GM21529 (cell line): ENCODE data around the gene C1QTNF7.
A peak's percentile ranks its signal among the peaks of the same experiment; 100 is the strongest.

ENCODE experiments used
- ATAC-seq: cut with Tn5 transposase; IDR thresholded peaks from one replicate; pipeline ENCODE4 v1.9.1; 2021; ENCODE audit not compliant: unreplicated experiment

C1QTNF7 gene

GRCh38 chr4:15427701-15428100, at the start of gene C1QTNF7:
Gene C1QTNF7 (plus strand): TSS chr4:15428033. CDS start chr4:15435744, 7,711 bp downstream.
- ATAC-seq = no peak

GRCh38 chr4:15378062-15378461, 49.8 kb upstream of the C1QTNF7 start:
- ATAC-seq = no peak

GRCh38 chr4:15378493-15378892, 49.3 kb upstream of the C1QTNF7 start:
- no peak for ATAC-seq

- ATAC-seq = no peak
Measured at GRCh38 chr4:15381806-15382338, 46.0 kb upstream of the C1QTNF7 start.

- ATAC-seq = no peak
Measured at GRCh38 chr4:15382669-15383273, 45.1 kb upstream of the C1QTNF7 start.

GRCh38 chr4:15385515-15385914, 42.3 kb upstream of the C1QTNF7 start:
- no peak for ATAC-seq

- no peak for ATAC-seq
Measured at GRCh38 chr4:15385928-15386327, 41.9 kb upstream of the C1QTNF7 start.

- ATAC-seq = no peak
Measured at GRCh38 chr4:15390494-15390893, 37.3 kb upstream of the C1QTNF7 start.

GRCh38 chr4:15392053-15392805, 35.6 kb upstream of the C1QTNF7 start:
- no peak for ATAC-seq

GRCh38 chr4:15395311-15395710, 32.5 kb upstream of the C1QTNF7 start:
- ATAC-seq = no peak

- ATAC-seq = peak; percentile 83
Measured at GRCh38 chr4:15396157-15396800, 31.6 kb upstream of the C1QTNF7 start.

GRCh38 chr4:15398001-15398400, 29.8 kb upstream of the C1QTNF7 start:
- no peak for ATAC-seq

- ATAC-seq = no peak
Measured at GRCh38 chr4:15398732-15399131, 29.1 kb upstream of the C1QTNF7 start.

GRCh38 chr4:15400226-15400625, 27.6 kb upstream of the C1QTNF7 start:
- ATAC-seq = no peak

GRCh38 chr4:15400981-15401671, 26.7 kb upstream of the C1QTNF7 start:
- peak; percentile 52 for ATAC-seq

GRCh38 chr4:15402146-15402545, 25.7 kb upstream of the C1QTNF7 start:
- no peak for ATAC-seq

GRCh38 chr4:15402974-15403373, 24.9 kb upstream of the C1QTNF7 start:
- no peak for ATAC-seq

- no peak for ATAC-seq
Measured at GRCh38 chr4:15405018-15405417, 22.8 kb upstream of the C1QTNF7 start.

- peak; percentile 55 for ATAC-seq
Measured at GRCh38 chr4:15410750-15411149, 17.1 kb upstream of the C1QTNF7 start.

- no peak for ATAC-seq
Measured at GRCh38 chr4:15412461-15412860, 15.4 kb upstream of the C1QTNF7 start.

GRCh38 chr4:15413010-15413622, 14.7 kb upstream of the C1QTNF7 start:
- ATAC-seq = no peak
